Activated T-cell treated with anti-CD3 and anti-CD28 coated beads, Interleukin-2, amount 50 U/mL, for 4 hours (primary cell): Measurements from ENCODE around the gene AQP12B. TPM values are rescaled to one million over a fixed set of nuclear protein-coding genes. Genes with fewer than 3 reads are reported as not detected.

Experiments used
- ATAC-seq, 2 donors: fragments of 200-7000 bp; cut with Tn5 transposase; one replicate each; pipeline ENCODE4 v1.10.0; 2021
- DNase-seq: peaks from one replicate; pipeline ENCODE4 v3.0.0-alpha.2; 2020
- H3K27me3 Mint-ChIP-seq: one replicate; pipeline ENCODE4 v1.8.0; 2021; ENCODE audit warnings: low read depth, mixed read lengths
- H3K36me3 Mint-ChIP-seq: one replicate; pipeline ENCODE4 v1.8.0; 2022; ENCODE audit warnings: mixed read lengths; ENCODE audit not compliant: insufficient read depth
- H3K4me1 Mint-ChIP-seq: one replicate; pipeline ENCODE4 v1.8.0; 2021; ENCODE audit warnings: low read depth, mixed read lengths
- H3K4me3 Mint-ChIP-seq: one replicate; pipeline ENCODE4 v1.8.0; 2021; ENCODE audit warnings: mild to moderate bottlenecking, moderate library complexity, mixed read lengths
- H3K9me3 Mint-ChIP-seq: one replicate; pipeline ENCODE4 v1.8.0; 2021; ENCODE audit warnings: mixed read lengths
- total RNA-seq, 3 donors: library from RNA; stranded (reverse); gene quantifications; one replicate each; pipeline ENCODE4 v1.2.1, GENCODE V29; 2021

The AQP12B gene
- total RNA-seq, 3 donors from 2014 or later, result not detected

GRCh38 chr2:240722376-240722775 is 39.7 kb upstream of the AQP12B start:
- DNase-seq, result no peak
- Mint-ChIP-seq H3K9me3 (no peaks in the 10 kb centered on the region), H3K4me3 (no peak overlapping the region), H3K4me1 (no peaks in the 10 kb centered on the region), H3K36me3 (no peaks in the 10 kb centered on the region), H3K27me3 (peaks cover 1% of the 10 kb centered on the region)
- ATAC-seq, result no peak

- no peaks in the 10 kb centered on the region for H3K9me3 Mint-ChIP-seq
- no peaks in the 10 kb centered on the region for H3K4me1 Mint-ChIP-seq
- ATAC-seq (no peak), DNase-seq (no peak)
- peaks cover 1% of the 10 kb centered on the region for H3K27me3 Mint-ChIP-seq
- H3K36me3 Mint-ChIP-seq, result no peaks in the 10 kb centered on the region
- no peak overlapping the region for H3K4me3 Mint-ChIP-seq
Measured at GRCh38 chr2:240721596-240722180, 39.0 kb upstream of the AQP12B start.

GRCh38 chr2:240720686-240721595 is 38.3 kb upstream of the AQP12B start:
- ATAC-seq (no peak), DNase-seq (no peak)

GRCh38 chr2:240719676-240720545 is 37.2 kb upstream of the AQP12B start:
- Mint-ChIP-seq H3K36me3 (no peaks in the 10 kb centered on the region), H3K9me3 (no peaks in the 10 kb centered on the region), H3K27me3 (peaks cover 1% of the 10 kb centered on the region), H3K4me1 (no peaks in the 10 kb centered on the region), H3K4me3 (no peak overlapping the region)
- DNase-seq (no peak), ATAC-seq (no peak)

More at GRCh38 chr2:240720686-240721595, 38.3 kb upstream of the AQP12B start:
- H3K9me3 Mint-ChIP-seq, result no peaks in the 10 kb centered on the region
- H3K4me3 Mint-ChIP-seq, result no peak overlapping the region
- peaks cover 1% of the 10 kb centered on the region for H3K27me3 Mint-ChIP-seq
- no peaks in the 10 kb centered on the region for H3K36me3 Mint-ChIP-seq
- no peaks in the 10 kb centered on the region for H3K4me1 Mint-ChIP-seq

- Mint-ChIP-seq H3K4me3 (no peak overlapping the region), H3K9me3 (no peaks in the 10 kb centered on the region), H3K36me3 (no peaks in the 10 kb centered on the region), H3K4me1 (no peaks in the 10 kb centered on the region), H3K27me3 (peaks cover 1% of the 10 kb centered on the region)
- DNase-seq (no peak), ATAC-seq (no peak)
Measured at GRCh38 chr2:240718896-240719490, 36.3 kb upstream of the AQP12B start.

GRCh38 chr2:240717681-240718581 is 35.2 kb upstream of the AQP12B start:
- Mint-ChIP-seq H3K27me3 (peaks cover 1% of the 10 kb centered on the region), H3K4me3 (no peak overlapping the region), H3K4me1 (no peaks in the 10 kb centered on the region), H3K36me3 (no peaks in the 10 kb centered on the region), H3K9me3 (no peaks in the 10 kb centered on the region)
- ATAC-seq (no peak), DNase-seq (no peak)

GRCh38 chr2:240717181-240717641 is 34.5 kb upstream of the AQP12B start:
- H3K4me3 Mint-ChIP-seq, result no peak overlapping the region
- H3K9me3 Mint-ChIP-seq, result no peaks in the 10 kb centered on the region
- no peaks in the 10 kb centered on the region for H3K36me3 Mint-ChIP-seq
- DNase-seq, result no peak
- peaks cover 1% of the 10 kb centered on the region for H3K27me3 Mint-ChIP-seq
- H3K4me1 Mint-ChIP-seq, result no peaks in the 10 kb centered on the region
- no peak for ATAC-seq

GRCh38 chr2:240716130-240716798 is 33.6 kb upstream of the AQP12B start:
- ATAC-seq, result no peak
- Mint-ChIP-seq H3K9me3 (no peaks in the 10 kb centered on the region), H3K4me3 (no peak overlapping the region), H3K36me3 (no peaks in the 10 kb centered on the region), H3K27me3 (peaks cover 1% of the 10 kb centered on the region), H3K4me1 (no peaks in the 10 kb centered on the region)
- DNase-seq, result no peak

- ATAC-seq (no peak), DNase-seq (no peak)
- Mint-ChIP-seq H3K9me3 (no peaks in the 10 kb centered on the region), H3K4me3 (no peak overlapping the region), H3K27me3 (peaks cover 1% of the 10 kb centered on the region), H3K36me3 (no peaks in the 10 kb centered on the region), H3K4me1 (no peaks in the 10 kb centered on the region)
Measured at GRCh38 chr2:240714747-240715725, 32.4 kb upstream of the AQP12B start.

- no peaks in the 10 kb centered on the region for H3K4me1 Mint-ChIP-seq
Measured at GRCh38 chr2:240713928-240714746, 31.5 kb upstream of the AQP12B start.

GRCh38 chr2:240713071-240713927 is 30.6 kb upstream of the AQP12B start:
- no peak overlapping the region for H3K4me3 Mint-ChIP-seq
- H3K27me3 Mint-ChIP-seq, result peaks cover 3% of the 10 kb centered on the region

More at GRCh38 chr2:240713928-240714746, 31.5 kb upstream of the AQP12B start:
- ATAC-seq, result no peak
- DNase-seq, result no peak
- no peaks in the 10 kb centered on the region for H3K9me3 Mint-ChIP-seq
- no peak overlapping the region for H3K4me3 Mint-ChIP-seq
- H3K36me3 Mint-ChIP-seq, result no peaks in the 10 kb centered on the region
- peaks cover under 1% of the 10 kb centered on the region for H3K27me3 Mint-ChIP-seq

More at GRCh38 chr2:240713071-240713927, 30.6 kb upstream of the AQP12B start:
- Mint-ChIP-seq H3K9me3 (no peaks in the 10 kb centered on the region), H3K4me1 (no peaks in the 10 kb centered on the region), H3K36me3 (no peaks in the 10 kb centered on the region)
- ATAC-seq (no peak), DNase-seq (no peak)
